Body of pancreas (tissue), 4 donors: ENCODE measurements around the gene PRSS21. TPM values are rescaled to one million over a fixed set of nuclear protein-coding genes. Genes with fewer than 3 reads are reported as not detected.

Experiments
- ATAC-seq: fragments of 150-250 bp; one replicate; pipeline ENCODE4 v1.9.1; 2016
- DNase-seq, 4 donors: peaks; one replicate each; pipeline ENCODE4 v3.0.0-alpha.2; 2019
- H3K27ac ChIP-seq, 4 donors: fragments of 200-600 bp; sonication (generic); 1 replicate in 3 of 4; 2 replicates in 1 of 4; pipeline versions ENCODE4 v1.5.1 to v1.6.1; 2016 to 2019; ENCODE audit warnings: mild to moderate bottlenecking in 1 of 4, mixed read lengths in 1 of 4, moderate library complexity in 1 of 4
- H3K27me3 ChIP-seq, 2 donors: fragments of 200-600 bp; sonication (generic); one replicate each; pipeline ENCODE4 v1.6.0; 2016; ENCODE audit warnings: mild to moderate bottlenecking in 1 of 2
- H3K36me3 ChIP-seq, 2 donors: fragments of 200-600 bp; sonication (generic); replicated peaks in 1 of 2; 2 replicates each; pipeline ENCODE4 v1.5.1; 2016; ENCODE audit warnings: low read depth in 2 of 2; ENCODE audit not compliant: insufficient read depth in 1 of 2
- H3K4me1 ChIP-seq: fragments of 200-600 bp; sonication (generic); one replicate; pipeline ENCODE4 v1.6.0; 2016
- H3K4me3 ChIP-seq, 2 donors: fragments of 200-600 bp; sonication (generic); 1 replicate in 1 of 2; 2 replicates in 1 of 2; pipeline ENCODE4 v1.5.1; 2016 to 2019
- H3K9me3 ChIP-seq, 3 donors: fragments of 200-600 bp; sonication (generic); 1 replicate in 2 of 3; 2 replicates in 1 of 3; pipeline ENCODE4 v1.5.1; 2016
- POLR2A ChIP-seq, 3 donors: fragments of 450-650 bp; IDR thresholded peaks; one replicate each; pipeline ENCODE4 v1.6.1; 2016; ENCODE audit warnings: antibody characterized with exemption in 3 of 3, mild to moderate bottlenecking in 2 of 3
- WGBS, 2 donors: methylation state at CpG; one replicate each; pipeline ENCODE4 v1.1.5; 2017; 5-methylcytosine and 5-hydroxymethylcytosine counted together
- intact Hi-C: fragments of 100-400 bp; cut with DNase I; formaldehyde crosslinking; loops from one replicate; pipeline ENCODE4 v1.15.1; 2023
- total RNA-seq, 2 donors: library from RNA; depleted of rRNA; stranded (reverse); fragments of >200 nt; gene quantifications; one replicate each; pipeline ENCODE4 v1.1.0, GENCODE V29; 2016
- TF ChIP-seq, protein P1 (sequence below), 7 experiments: fragments of 450-650 bp in 4 of 7; fragments of 200-600 bp in 3 of 7; sonication (generic) in 3 of 7; IDR thresholded peaks; one replicate each; pipeline ENCODE4 v1.5.1; 2016 to 2019; ENCODE audit warnings: antibody characterized with exemption in 7 of 7

PRSS21 gene
- total RNA-seq, 2 donors from 2014 or later = 0.66 to 1.6 TPM

DNA sequence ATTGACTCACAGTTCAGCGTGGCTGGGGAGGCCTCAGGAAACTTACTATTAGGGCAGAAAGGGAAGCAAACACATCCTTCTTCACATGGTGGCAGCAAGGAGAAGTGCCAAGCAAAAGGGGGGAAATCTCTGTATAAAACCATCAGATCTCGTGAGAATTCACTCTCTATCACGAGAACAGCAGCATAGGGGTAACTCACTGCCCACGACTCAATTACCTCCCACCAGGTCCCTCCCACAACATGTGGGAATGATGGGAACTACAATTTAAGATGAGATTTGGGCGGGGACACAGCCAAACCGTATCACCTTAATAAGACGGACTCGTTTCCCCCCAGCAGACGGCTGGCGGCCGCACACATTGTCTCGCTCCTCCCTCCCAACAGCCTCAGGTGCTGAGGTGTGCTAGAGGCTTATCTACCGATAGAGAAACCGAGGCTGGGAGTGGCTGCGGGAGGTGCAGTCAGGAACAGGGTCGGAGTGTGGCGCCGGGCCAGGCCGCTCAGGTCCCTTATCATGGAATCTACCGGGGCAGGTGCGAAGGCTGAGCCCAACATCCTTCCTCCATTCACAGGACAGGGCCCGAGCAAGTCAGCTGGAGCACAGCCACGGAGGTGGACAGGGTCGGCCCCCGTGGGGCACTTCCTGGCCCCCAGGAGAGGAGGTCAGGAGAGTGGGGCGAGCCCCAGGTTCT is 8.2 kb downstream of the PRSS21 start:
- WGBS, 2 donors = 47 to 65% methylated on average over 14 to 26 of the region's 26 CpGs
- ATAC-seq (no peak), DNase-seq (no peak)
- TF ChIP-seq, protein P1, sequence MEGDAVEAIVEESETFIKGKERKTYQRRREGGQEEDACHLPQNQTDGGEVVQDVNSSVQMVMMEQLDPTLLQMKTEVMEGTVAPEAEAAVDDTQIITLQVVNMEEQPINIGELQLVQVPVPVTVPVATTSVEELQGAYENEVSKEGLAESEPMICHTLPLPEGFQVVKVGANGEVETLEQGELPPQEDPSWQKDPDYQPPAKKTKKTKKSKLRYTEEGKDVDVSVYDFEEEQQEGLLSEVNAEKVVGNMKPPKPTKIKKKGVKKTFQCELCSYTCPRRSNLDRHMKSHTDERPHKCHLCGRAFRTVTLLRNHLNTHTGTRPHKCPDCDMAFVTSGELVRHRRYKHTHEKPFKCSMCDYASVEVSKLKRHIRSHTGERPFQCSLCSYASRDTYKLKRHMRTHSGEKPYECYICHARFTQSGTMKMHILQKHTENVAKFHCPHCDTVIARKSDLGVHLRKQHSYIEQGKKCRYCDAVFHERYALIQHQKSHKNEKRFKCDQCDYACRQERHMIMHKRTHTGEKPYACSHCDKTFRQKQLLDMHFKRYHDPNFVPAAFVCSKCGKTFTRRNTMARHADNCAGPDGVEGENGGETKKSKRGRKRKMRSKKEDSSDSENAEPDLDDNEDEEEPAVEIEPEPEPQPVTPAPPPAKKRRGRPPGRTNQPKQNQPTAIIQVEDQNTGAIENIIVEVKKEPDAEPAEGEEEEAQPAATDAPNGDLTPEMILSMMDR (IDR thresholded peaks at IDR 0.05) = no peak
- no peak for TF ChIP-seq POLR2A (IDR thresholded peaks at IDR 0.05)
- Histone ChIP-seq H3K36me3 (no peaks in the 10 kb centered on the region), H3K9me3 (no peaks in the 10 kb centered on the region), H3K27ac (no peak overlapping the region), H3K4me3 (no peak overlapping the region), H3K27me3 (no peaks in the 10 kb centered on the region), H3K4me1 (no peaks in the 10 kb centered on the region)
- intact Hi-C loops = no loop called here

DNA sequence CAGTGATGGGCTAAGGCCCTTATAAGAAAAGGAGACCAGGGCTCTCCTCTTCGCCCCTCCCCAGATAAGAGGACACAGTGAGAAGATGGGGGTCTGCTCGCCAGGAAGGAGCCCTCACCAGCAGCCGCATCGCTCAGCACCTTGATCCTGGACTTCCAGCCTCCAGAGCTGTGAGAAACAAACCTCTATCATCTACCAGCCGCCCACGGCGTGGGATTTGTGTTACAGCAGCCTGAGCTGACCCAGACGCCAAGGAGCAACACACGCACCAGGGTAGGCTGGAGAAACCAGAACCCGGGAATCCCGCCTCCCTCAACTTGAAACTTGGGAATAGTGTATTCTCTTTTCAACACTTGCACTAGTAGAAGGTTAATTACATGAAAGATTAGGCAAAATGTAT is 8.9 kb downstream of the PRSS21 start:
- Histone ChIP-seq H3K9me3 (no peaks in the 10 kb centered on the region), H3K27me3 (no peaks in the 10 kb centered on the region), H3K27ac (no peak overlapping the region), H3K36me3 (no peaks in the 10 kb centered on the region), H3K4me3 (no peak overlapping the region), H3K4me1 (no peaks in the 10 kb centered on the region)
- intact Hi-C loops = no loop called here
- no peak for ATAC-seq
- no peak for DNase-seq
- no peak for TF ChIP-seq POLR2A (IDR thresholded peaks at IDR 0.05)
- TF ChIP-seq, protein P1 (IDR thresholded peaks at IDR 0.05) = no peak
- WGBS, 2 donors = 67 to 88% methylated on average over 7 to 11 of the region's 11 CpGs

DNA sequence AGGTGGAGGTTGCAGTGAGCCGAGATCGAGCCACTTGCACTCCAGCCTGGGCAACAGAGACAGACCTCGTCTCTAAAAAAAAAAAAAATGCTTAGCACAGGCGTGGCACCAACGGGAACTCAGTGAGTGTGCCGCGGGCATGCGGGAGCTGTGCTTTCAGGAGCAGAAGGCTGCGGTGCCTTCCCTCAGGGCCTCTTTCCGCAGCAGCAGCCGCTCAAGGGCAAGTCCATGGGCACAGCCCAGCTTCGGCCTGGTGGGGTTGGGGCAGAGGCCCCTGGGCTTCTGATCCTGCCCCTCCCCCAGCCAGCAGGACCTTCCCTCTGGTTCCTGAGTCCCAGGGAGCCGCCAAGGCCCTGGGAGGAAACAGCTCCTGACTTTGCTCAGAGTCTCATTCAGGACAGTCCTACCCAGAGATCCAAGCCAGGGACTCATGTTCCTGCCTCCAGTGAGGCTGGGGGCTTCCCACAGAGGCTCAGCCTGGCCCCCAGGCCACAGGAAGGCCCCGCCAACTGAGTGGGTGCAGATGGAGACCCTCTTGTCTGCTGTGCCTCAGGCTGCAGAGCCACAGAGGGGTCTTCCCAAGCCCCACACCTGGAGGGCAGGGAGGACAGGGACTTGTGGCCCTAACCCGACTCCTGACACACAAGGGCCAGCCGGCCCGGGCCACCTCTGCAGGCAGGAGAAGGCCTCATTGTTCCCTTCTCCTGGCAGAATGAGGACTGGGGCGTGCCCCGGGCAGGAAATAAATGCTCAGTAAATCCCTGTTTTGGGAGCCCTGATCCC is 9.7 kb downstream of the PRSS21 start:
- intact Hi-C loops = no loop called here
- Histone ChIP-seq H3K27ac (no peak overlapping the region), H3K27me3 (no peaks in the 10 kb centered on the region), H3K36me3 (no peaks in the 10 kb centered on the region), H3K4me1 (no peaks in the 10 kb centered on the region), H3K4me3 (no peak overlapping the region), H3K9me3 (no peaks in the 10 kb centered on the region)
- DNase-seq = no peak
- ATAC-seq = no peak
- TF ChIP-seq POLR2A (IDR thresholded peaks at IDR 0.05) = no peak
- TF ChIP-seq, protein P1 (IDR thresholded peaks at IDR 0.05) = no peak
- 58 to 63% methylated on average over 12 to 19 of the region's 19 CpGs for WGBS, 2 donors

DNA sequence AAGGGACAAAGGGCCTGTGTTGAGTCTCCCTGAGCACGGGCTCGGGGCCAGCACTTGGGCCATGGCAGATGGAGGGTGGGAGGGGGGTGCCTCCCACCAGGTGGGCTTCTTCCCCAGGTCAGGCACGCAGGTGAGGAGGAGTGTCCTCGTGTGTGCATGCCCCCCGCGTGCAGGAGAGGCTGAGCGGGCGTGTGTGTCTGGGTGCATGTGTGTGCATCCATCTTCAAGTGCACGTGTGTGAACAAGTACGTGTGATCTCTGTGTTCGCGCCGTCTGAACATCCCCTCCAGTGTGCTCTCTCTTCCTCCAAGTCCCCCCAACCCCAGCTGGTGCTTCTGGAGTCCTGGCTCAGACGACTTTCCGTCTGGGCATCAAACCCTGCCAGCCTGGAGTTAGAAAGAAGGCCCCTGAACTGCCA is 10.3 kb downstream of the PRSS21 start:
- WGBS, 2 donors = 66 to 68% methylated on average over 15 of the region's 15 CpGs
- ATAC-seq (no peak), DNase-seq (no peak)

More for the DNA sequence above, 10.3 kb downstream of the PRSS21 start:
- Histone ChIP-seq H3K36me3 (no peaks in the 10 kb centered on the region), H3K9me3 (no peaks in the 10 kb centered on the region), H3K27me3 (no peaks in the 10 kb centered on the region), H3K27ac (no peak overlapping the region), H3K4me1 (no peaks in the 10 kb centered on the region), H3K4me3 (no peak overlapping the region)
- intact Hi-C loops = no loop called here
- TF ChIP-seq, protein P1 (IDR thresholded peaks at IDR 0.05) = no peak
- no peak for TF ChIP-seq POLR2A (IDR thresholded peaks at IDR 0.05)
